Urinary bladder (tissue), 4 donors: ENCODE data around the gene HHATL. TPM values are rescaled to one million over a fixed set of nuclear protein-coding genes. Genes with fewer than 3 reads are reported as not detected.

Experiments
- DNase-seq: peaks from one replicate; pipeline ENCODE4 v3.0.0-alpha.2; 2015; ENCODE audit errors: extremely low spot score
- H3K27ac ChIP-seq: one replicate; pipeline ENCODE4 v1.5.1; 2013; ENCODE audit warnings: low read depth, mild to moderate bottlenecking, moderate library complexity
- H3K36me3 ChIP-seq: one replicate; pipeline ENCODE4 v1.6.1; 2013; ENCODE audit warnings: mild to moderate bottlenecking, moderate library complexity; ENCODE audit not compliant: insufficient read depth
- H3K4me1 ChIP-seq: one replicate; pipeline ENCODE4 v1.6.1; 2013; ENCODE audit warnings: mild to moderate bottlenecking, moderate library complexity; ENCODE audit not compliant: insufficient read depth
- H3K4me3 ChIP-seq: one replicate; pipeline ENCODE4 v1.5.1; 2013; ENCODE audit warnings: low read depth, low read length
- WGBS: extraction: QIAGEN DNeasy Blood & Tissue Kit; methylation state at CpG from one replicate; pipeline ENCODE4 v1.1.7; 2013; 5-methylcytosine and 5-hydroxymethylcytosine counted together
- polyA plus RNA-seq: library from polyadenylated mRNA; stranded (reverse); fragments of 200-250 nt; gene quantifications from one replicate; pipeline ENCODE4 v1.2.3, GENCODE V29; 2013
- total RNA-seq: library from RNA; depleted of rRNA; stranded (reverse); fragments of >200 nt; gene quantifications from one replicate; pipeline ENCODE4 v1.2.3, GENCODE V29; 2014
- donor health status: healthy with polysubstance abuse.
- donor health status: healthy.

Gene HHATL
- total RNA-seq (0.69 TPM), polyA plus RNA-seq (0.08 TPM)

GRCh38 chr3:42702066-42702951 is at the start of gene HHATL:
Gene HHATL (minus strand): TSS chr3:42702798. CDS start chr3:42700826, 1,972 bp downstream.
- no peak for DNase-seq
- H3K4me1 ChIP-seq: no peaks in the 10 kb centered on the region
- 60% methylated on average over 21 of the region's 21 CpGs for WGBS
- H3K36me3 ChIP-seq: no peaks in the 10 kb centered on the region
- H3K27ac ChIP-seq: no peak within 1 kb of the TSS
- no peak within 1 kb of the TSS for H3K4me3 ChIP-seq

- H3K36me3 ChIP-seq: no peaks in the 10 kb centered on the region
- WGBS: 47% methylated on average over 9 of the region's 9 CpGs
- no peak overlapping the region for H3K4me3 ChIP-seq
- no peaks in the 10 kb centered on the region for H3K4me1 ChIP-seq
- H3K27ac ChIP-seq: no peak overlapping the region
- DNase-seq: no peak
These were observed 49.0 kb upstream of the HHATL start for GRCh38 chr3:42751609-42752008.

GRCh38 chr3:42750834-42751233 is 48.2 kb upstream of the HHATL start:
- no peak for DNase-seq
- WGBS: 93% methylated on average over 7 of the region's 7 CpGs
- no peak overlapping the region for H3K27ac ChIP-seq
- no peaks in the 10 kb centered on the region for H3K36me3 ChIP-seq
- no peaks in the 10 kb centered on the region for H3K4me1 ChIP-seq
- no peak overlapping the region for H3K4me3 ChIP-seq

DNA sequence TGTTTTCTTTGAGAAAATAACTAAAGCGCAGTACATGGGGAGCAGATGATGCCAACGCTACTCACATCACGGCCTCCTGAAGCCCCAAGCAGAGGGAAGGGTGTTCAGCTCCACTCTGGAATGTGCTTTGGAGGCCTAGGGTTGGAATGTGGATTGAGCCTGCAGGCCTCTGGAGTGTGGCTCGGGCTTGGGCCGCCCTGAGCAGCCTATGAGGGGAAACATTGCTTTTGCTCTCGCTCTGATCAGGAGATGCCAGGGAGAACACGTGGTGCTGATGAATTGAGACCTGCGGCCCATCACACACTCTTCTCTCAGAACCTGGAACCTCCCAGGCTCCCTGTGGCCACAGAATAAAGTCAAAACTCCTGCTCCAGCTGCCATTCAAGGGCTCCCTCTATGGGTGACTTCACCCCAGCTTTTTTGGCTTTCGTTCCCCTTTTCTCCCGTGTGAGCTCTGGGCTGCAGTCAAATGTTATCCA is 47.2 kb upstream of the HHATL start:
- Histone ChIP-seq H3K4me1 (no peaks in the 10 kb centered on the region), H3K4me3 (no peak overlapping the region), H3K36me3 (no peaks in the 10 kb centered on the region), H3K27ac (no peak overlapping the region)
- WGBS: 48% methylated on average over 10 of the region's 10 CpGs
- no peak for DNase-seq

- no peak for DNase-seq
- no peak overlapping the region for H3K27ac ChIP-seq
- no peaks in the 10 kb centered on the region for H3K36me3 ChIP-seq
- no peak overlapping the region for H3K4me3 ChIP-seq
- WGBS: 75% methylated on average over 10 of the region's 10 CpGs
- H3K4me1 ChIP-seq: no peaks in the 10 kb centered on the region
These were observed 46.6 kb upstream of the HHATL start for GRCh38 chr3:42749025-42749752.

DNA sequence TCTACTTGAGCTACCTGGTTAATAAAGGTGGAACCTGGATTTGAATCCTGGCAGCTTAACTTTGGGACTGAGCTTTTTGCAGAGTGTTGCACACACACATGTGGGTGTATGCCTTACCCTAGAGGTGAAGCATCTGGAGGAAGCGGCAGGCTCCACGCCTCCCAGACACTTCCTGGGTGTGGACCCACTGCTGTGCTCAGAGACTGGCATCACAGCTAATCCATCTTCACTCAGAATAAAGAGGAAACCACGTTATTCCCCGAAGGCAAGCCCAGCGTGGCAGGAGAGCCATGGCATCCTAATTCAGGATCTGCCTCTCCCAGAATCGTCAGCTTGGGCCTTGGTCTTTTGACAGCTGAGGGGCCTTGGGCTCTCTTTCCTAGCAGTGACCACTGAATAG is 45.0 kb upstream of the HHATL start:
- no peaks in the 10 kb centered on the region for H3K4me1 ChIP-seq
- 82% methylated on average over 6 of the region's 6 CpGs for WGBS
- DNase-seq: no peak
- no peaks in the 10 kb centered on the region for H3K36me3 ChIP-seq
- no peak overlapping the region for H3K4me3 ChIP-seq
- H3K27ac ChIP-seq: no peak overlapping the region

DNA sequence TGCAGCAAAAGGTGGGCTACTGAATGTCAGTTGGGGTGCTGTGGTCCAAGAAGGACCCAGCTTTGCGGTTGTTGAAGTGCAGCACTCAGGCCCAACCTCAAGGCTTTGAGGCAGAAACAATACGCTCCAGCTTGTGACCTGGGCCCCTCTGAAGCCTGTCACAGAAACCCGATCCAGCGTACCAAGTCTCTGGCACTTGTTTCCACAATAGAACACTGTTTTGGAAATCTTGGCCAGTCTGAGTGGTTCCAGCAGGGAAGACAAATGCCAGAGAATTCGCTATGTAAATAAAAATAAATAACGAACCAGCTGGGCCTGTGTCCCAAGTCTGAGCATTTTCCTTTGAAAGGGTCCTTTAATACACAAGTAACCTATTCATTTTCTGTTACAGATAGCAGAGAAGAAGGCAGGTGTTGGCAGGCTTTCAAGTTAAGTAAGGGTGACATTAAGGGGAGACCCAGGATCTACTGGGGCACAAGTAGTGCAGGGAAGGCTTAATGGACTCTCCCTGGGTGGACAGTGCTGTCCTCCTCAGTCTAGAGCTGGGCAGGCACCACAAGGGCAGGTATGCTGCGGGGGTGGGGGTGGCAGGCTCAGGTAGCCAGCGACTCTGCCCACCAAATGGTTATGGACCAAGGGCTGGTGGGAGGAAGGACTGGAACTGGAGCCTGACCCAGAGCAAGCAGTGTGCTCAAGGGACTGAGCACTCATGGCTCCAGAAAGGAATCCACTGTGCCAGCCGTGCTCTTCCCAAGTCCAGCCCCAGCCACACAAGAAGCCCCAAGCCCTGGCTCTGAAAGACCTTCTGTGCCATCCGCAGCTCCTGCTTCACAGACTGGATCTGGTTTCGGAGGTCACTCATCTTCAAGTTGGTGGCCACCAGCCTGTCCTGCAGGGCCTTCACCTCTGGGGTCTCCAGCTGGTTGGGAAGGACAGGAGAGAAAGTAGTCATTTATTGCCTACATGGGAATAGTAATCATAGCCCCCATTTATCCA is 44.2 kb upstream of the HHATL start:
- Histone ChIP-seq H3K27ac (peak overlapping the region; percentile 65), H3K36me3 (no peaks in the 10 kb centered on the region), H3K4me3 (no peak overlapping the region), H3K4me1 (no peaks in the 10 kb centered on the region)
- WGBS: 53% methylated on average over 11 of the region's 11 CpGs
- peak; percentile 49 for DNase-seq

DNA sequence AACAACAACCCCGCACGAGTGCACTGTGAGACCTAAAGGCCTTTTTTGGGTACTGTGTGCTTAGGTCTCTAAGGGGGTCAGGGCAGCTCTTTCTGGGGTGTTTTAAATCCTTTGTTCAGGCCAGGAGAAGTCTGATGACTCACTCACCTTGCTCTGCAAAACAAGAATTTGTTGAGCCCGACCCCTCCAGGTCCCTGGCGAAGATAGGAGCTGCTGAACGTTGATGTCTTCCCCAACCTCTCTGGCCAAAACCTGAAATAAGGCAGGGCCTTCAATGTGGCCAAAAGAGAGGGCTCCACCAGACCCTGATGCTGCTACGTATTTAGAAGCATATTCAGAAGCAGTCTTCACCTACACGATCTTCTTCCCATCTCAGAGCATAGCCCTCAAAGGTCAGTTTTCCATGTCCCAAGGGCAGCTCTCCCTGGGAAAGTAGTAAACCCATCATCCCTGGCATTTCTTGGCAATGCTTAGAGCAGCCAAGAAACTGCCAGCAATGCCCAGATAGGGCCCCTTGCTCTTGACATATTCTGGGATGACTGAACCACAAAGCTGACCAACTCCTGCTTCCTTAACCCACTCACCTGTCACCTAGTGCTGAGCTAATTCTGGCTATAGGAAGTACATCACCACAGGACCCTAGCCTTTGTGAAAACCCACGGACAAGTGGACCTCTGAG is 43.3 kb upstream of the HHATL start:
- H3K36me3 ChIP-seq: no peaks in the 10 kb centered on the region
- H3K4me1 ChIP-seq: no peaks in the 10 kb centered on the region
- 45% methylated on average over 8 of the region's 8 CpGs for WGBS
- no peak overlapping the region for H3K4me3 ChIP-seq
- no peak for DNase-seq
- H3K27ac ChIP-seq: peak overlapping the region; percentile 65

GRCh38 chr3:42745291-42745745 is 42.7 kb upstream of the HHATL start:
- Histone ChIP-seq H3K36me3 (no peaks in the 10 kb centered on the region), H3K4me1 (no peaks in the 10 kb centered on the region), H3K27ac (no peak overlapping the region), H3K4me3 (no peak overlapping the region)
- 46% methylated on average over 3 of the region's 3 CpGs for whole genome bisulfite sequencing
- peak; percentile 28 for DNase-seq

DNA sequence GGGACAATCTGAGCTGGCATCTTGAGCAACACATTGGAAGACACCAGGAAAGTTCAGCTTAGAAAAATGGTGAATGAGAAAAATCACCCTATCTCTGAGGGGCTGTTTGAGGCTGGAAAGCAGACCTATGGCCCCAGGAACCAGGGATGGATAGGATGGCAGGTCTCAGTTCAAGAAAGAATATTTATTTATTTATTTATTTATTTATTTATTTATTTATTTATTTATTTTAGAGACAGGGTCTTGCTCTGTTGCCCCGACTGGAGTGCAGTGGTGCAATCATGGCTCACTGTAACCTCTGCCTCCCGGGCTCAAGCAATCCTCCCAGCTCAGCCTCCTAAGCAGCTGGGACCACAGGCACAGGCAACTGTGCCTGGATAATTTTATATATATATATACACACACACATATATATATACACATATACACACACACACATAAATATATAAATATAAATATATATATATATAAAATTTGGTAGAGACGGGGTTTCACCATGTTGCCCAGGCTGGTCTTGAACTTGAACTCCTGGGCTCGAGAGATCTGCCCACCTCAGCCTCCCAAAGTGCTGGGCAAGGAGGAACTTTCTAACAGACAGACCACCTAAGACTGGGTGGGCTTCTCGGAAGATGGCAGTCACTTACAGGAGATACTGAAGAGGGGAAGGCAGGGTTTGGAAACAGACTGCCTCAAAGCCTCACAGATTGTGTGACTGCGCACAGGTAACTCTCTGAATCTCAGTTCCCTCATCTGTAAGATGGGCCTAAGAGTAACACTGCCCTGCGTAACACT is 40.8 kb upstream of the HHATL start:
- H3K36me3 ChIP-seq: no peaks in the 10 kb centered on the region
- H3K4me3 ChIP-seq: no peak overlapping the region
- WGBS: 95% methylated on average over 7 of the region's 7 CpGs
- H3K27ac ChIP-seq: no peak overlapping the region
- DNase-seq: no peak
- no peaks in the 10 kb centered on the region for H3K4me1 ChIP-seq

DNA sequence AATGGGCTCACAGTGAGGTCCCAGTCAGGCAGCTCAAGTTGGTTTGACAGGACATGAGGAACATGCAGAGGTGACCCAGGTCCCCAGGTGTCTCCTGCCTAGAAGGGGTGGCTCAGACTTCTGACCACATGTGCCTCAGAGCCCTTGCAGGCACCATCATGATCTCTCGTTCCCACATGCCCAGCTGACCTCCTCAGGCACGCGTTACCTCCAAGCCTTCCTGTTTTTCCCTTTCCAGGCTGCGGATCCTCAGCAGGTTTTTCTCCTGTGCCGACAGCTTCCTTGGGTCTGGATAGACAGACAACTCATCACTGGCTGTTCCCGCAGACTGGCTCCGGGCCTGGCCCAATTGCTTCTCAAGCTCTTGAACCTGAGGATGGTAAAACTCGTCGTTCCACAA is 40.1 kb upstream of the HHATL start:
- Histone ChIP-seq H3K4me3 (no peak overlapping the region), H3K4me1 (no peaks in the 10 kb centered on the region), H3K36me3 (no peaks in the 10 kb centered on the region), H3K27ac (no peak overlapping the region)
- no peak for DNase-seq
- 94% methylated on average over 9 of the region's 9 CpGs for WGBS

DNA sequence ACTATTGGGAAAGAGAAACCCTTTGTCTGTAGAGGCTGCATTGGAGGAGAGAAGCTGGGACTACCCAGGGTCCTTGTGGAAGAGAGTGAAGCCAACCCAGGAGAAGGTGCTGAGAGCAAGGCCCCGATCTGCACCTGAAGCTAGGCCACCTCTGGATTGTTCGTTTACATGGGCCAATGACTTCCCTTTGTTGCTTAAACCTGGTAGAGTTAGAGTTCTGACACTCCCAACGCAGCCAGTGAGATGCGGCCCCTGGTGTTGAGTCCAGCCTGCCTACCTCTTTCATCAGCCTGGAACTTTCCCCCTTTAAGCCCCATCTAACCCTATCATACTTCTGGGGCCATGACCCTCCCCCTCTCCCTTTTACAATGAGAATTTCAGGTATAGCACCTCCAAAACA is 39.7 kb upstream of the HHATL start:
- Histone ChIP-seq H3K4me1 (no peaks in the 10 kb centered on the region), H3K27ac (no peak overlapping the region)

More for the DNA sequence above, 39.7 kb upstream of the HHATL start:
- H3K4me3 ChIP-seq: no peak overlapping the region
- H3K36me3 ChIP-seq: no peaks in the 10 kb centered on the region
- no peak for DNase-seq
- 93% methylated on average over 4 of the region's 4 CpGs for WGBS
